ENCODE data around the gene ZNF778.
A peak's percentile ranks its signal among the peaks of the same experiment; 100 is the strongest.
"Not testable (repeated sequence)": the region's sequence is repeated elsewhere in the genome, so short reads cannot be mapped to it uniquely, and the experiment has no call there.

Gene ZNF778

GRCh38 chr16:89187770-89188392 is 29.6 kb upstream of the ZNF778 start:
- H3K4me3 Mint-ChIP-seq, result no peak overlapping the region

GRCh38 chr16:89188471-89189357 is 28.8 kb upstream of the ZNF778 start:
- H3K4me1 Mint-ChIP-seq (ENCODE audit: low read depth); H3K9me3 Mint-ChIP-seq; H3K4me3 Mint-ChIP-seq; H3K36me3 Mint-ChIP-seq (ENCODE audit: low read depth); H3K27me3 Mint-ChIP-seq; H3K27ac Mint-ChIP-seq: not testable (repeated sequence)

More at GRCh38 chr16:89187770-89188392, 29.6 kb upstream of the ZNF778 start:
- no peaks in the 10 kb centered on the region for H3K9me3 Mint-ChIP-seq
- no peak overlapping the region for H3K27ac Mint-ChIP-seq
- H3K4me1 Mint-ChIP-seq (ENCODE audit: low read depth), result no peaks in the 10 kb centered on the region
- no peaks in the 10 kb centered on the region for H3K27me3 Mint-ChIP-seq
- no peaks in the 10 kb centered on the region for H3K36me3 Mint-ChIP-seq (ENCODE audit: low read depth)

GRCh38 chr16:89189358-89190025 is 28.0 kb upstream of the ZNF778 start:
- Mint-ChIP-seq H3K27ac (no peak overlapping the region), H3K4me1 (ENCODE audit: low read depth) (no peaks in the 10 kb centered on the region), H3K4me3 (no peak overlapping the region), H3K27me3 (no peaks in the 10 kb centered on the region), H3K36me3 (ENCODE audit: low read depth) (no peaks in the 10 kb centered on the region), H3K9me3 (no peaks in the 10 kb centered on the region)

- H3K4me3 Mint-ChIP-seq, result peak overlapping the region; percentile 20
- no peaks in the 10 kb centered on the region for H3K27me3 Mint-ChIP-seq
These were observed 27.1 kb upstream of the ZNF778 start for GRCh38 chr16:89190150-89190958.

GRCh38 chr16:89191033-89191900 is 26.2 kb upstream of the ZNF778 start:
- H3K27ac Mint-ChIP-seq, result peak overlapping the region; percentile 26
- no peaks in the 10 kb centered on the region for H3K36me3 Mint-ChIP-seq (ENCODE audit: low read depth)
- no peaks in the 10 kb centered on the region for H3K27me3 Mint-ChIP-seq
- H3K9me3 Mint-ChIP-seq, result no peaks in the 10 kb centered on the region
- peak overlapping the region; percentile 20 for H3K4me3 Mint-ChIP-seq
- H3K4me1 Mint-ChIP-seq (ENCODE audit: low read depth), result no peaks in the 10 kb centered on the region

More at GRCh38 chr16:89190150-89190958, 27.1 kb upstream of the ZNF778 start:
- Mint-ChIP-seq H3K9me3 (no peaks in the 10 kb centered on the region), H3K27ac (no peak overlapping the region), H3K4me1 (ENCODE audit: low read depth) (no peaks in the 10 kb centered on the region), H3K36me3 (ENCODE audit: low read depth) (no peaks in the 10 kb centered on the region)

- Mint-ChIP-seq H3K4me1 (ENCODE audit: low read depth) (no peaks in the 10 kb centered on the region), H3K36me3 (ENCODE audit: low read depth) (no peaks in the 10 kb centered on the region), H3K27me3 (no peaks in the 10 kb centered on the region), H3K9me3 (no peaks in the 10 kb centered on the region), H3K27ac (no peak overlapping the region), H3K4me3 (no peak overlapping the region)
These were observed 25.7 kb upstream of the ZNF778 start for GRCh38 chr16:89191901-89192185.

- H3K36me3 Mint-ChIP-seq (ENCODE audit: low read depth); H3K27ac Mint-ChIP-seq; H3K4me3 Mint-ChIP-seq; H3K9me3 Mint-ChIP-seq; H3K27me3 Mint-ChIP-seq; H3K4me1 Mint-ChIP-seq (ENCODE audit: low read depth): not testable (repeated sequence)
These were observed 25.1 kb upstream of the ZNF778 start for GRCh38 chr16:89192186-89192955.

GRCh38 chr16:89192956-89193575 is 24.4 kb upstream of the ZNF778 start:
- H3K9me3 Mint-ChIP-seq, result no peaks in the 10 kb centered on the region
- H3K27me3 Mint-ChIP-seq, result no peaks in the 10 kb centered on the region
- no peaks in the 10 kb centered on the region for H3K36me3 Mint-ChIP-seq (ENCODE audit: low read depth)
- no peak overlapping the region for H3K27ac Mint-ChIP-seq
- H3K4me3 Mint-ChIP-seq, result no peak overlapping the region
- H3K4me1 Mint-ChIP-seq (ENCODE audit: low read depth), result no peaks in the 10 kb centered on the region

GRCh38 chr16:89193576-89194293 is 23.8 kb upstream of the ZNF778 start:
- Mint-ChIP-seq H3K27ac (no peak overlapping the region), H3K36me3 (ENCODE audit: low read depth) (no peaks in the 10 kb centered on the region), H3K4me3 (no peak overlapping the region), H3K27me3 (no peaks in the 10 kb centered on the region), H3K4me1 (ENCODE audit: low read depth) (no peaks in the 10 kb centered on the region), H3K9me3 (no peaks in the 10 kb centered on the region)

- Mint-ChIP-seq H3K27ac (no peak overlapping the region), H3K36me3 (ENCODE audit: low read depth) (no peaks in the 10 kb centered on the region), H3K4me3 (no peak overlapping the region), H3K9me3 (no peaks in the 10 kb centered on the region), H3K27me3 (no peaks in the 10 kb centered on the region), H3K4me1 (ENCODE audit: low read depth) (no peaks in the 10 kb centered on the region)
These were observed 22.9 kb upstream of the ZNF778 start for GRCh38 chr16:89194340-89195311.

GRCh38 chr16:89195521-89196171 is 21.9 kb upstream of the ZNF778 start:
- Mint-ChIP-seq H3K27ac (no peak overlapping the region), H3K4me3 (no peak overlapping the region), H3K9me3 (no peaks in the 10 kb centered on the region), H3K27me3 (peaks cover 9% of the 10 kb centered on the region), H3K36me3 (ENCODE audit: low read depth) (no peaks in the 10 kb centered on the region), H3K4me1 (ENCODE audit: low read depth) (peaks cover 8% of the 10 kb centered on the region)

Data from stimulated activated naive CD8-positive, alpha-beta T cell treated with anti-CD3 and anti-CD28 coated beads, Interleukin-15, Interleukin-2, amounts not matched to agents 100 ng/mL and 50 ng/mL, for 24 hours (primary cell).